ENCODE data around the gene TBCE.

GRCh38 chr1:235324296-235324695 lies 42.9 kb upstream of the TBCE start:
- TF ChIP-seq CTCF (IDR thresholded peaks at IDR 0.05), result no peak
- no peak for TF ChIP-seq POLR2AphosphoS5 (IDR thresholded peaks at IDR 0.05)
- no peak for TF ChIP-seq POLR2A (IDR thresholded peaks at IDR 0.05)
- no peak for TF ChIP-seq EP300 (IDR thresholded peaks at IDR 0.05)

All from upper lobe of left lung (tissue), 4 donors.